ENCODE results near the gene LRMDA. TPM values are rescaled to one million over a fixed set of nuclear protein-coding genes. Genes with fewer than 3 reads are reported as not detected.

The LRMDA gene
- total and polyA plus RNA-seq, 2 donors from 2014 or later, result 23.2 to 48.6 TPM

DNA sequence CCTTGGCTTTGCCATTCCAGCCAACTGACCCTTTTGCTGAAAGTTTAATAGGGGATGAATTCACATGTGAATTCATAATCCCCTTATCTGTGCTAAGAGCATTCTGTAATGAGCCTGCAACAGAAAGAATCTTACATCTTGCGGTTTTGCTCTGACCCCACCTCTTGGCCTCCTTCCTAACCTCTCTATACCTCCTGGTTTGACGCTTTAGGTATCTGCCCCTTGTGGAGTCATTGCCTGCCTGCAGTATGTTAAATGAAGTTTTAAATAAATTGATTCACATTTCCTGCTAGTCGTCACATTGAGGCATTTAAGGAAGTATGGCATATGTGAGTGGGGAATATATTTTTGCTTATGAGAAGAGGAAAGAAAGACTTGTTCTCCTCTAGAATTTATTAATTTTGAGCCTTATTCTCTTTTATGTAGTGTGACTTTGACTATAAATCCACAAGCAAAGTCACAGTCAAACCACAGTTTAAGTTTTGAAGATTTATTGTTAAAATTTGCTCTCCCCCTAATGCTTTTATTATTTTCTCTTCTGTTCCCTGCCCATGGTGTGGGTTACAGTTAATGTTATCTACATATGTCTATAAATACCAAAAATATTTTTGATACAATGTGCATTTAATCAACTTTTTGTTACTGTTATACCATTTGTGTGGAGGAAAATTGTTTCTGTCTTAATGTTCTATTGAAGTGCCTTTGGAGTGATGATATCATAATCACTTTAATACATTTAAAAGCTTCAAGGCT is 60.9 kb downstream of the LRMDA start:
- FAIRE-seq, result no peak
- no peaks in the 10 kb centered on the region for H3K27me3 ChIP-seq (ENCODE audit: control insufficient read depth, insufficient read depth, low read length)
- intact Hi-C loops (cut with DNase I), result no loop called here

GRCh38 chr10:75493464-75493863 is 62.0 kb downstream of the LRMDA start:
- DNase-seq (no peak), FAIRE-seq (no peak)
- H3K27me3 ChIP-seq (ENCODE audit: control insufficient read depth, insufficient read depth, low read length), result no peaks in the 10 kb centered on the region
- no peaks in the 10 kb centered on the region for H3K4me1 ChIP-seq (ENCODE audit: control insufficient read depth in 2 of 3, insufficient read depth in 2 of 3, low read depth in 1 of 3, low read length in 3 of 3)
- intact Hi-C loops (cut with DNase I), result no loop called here
- H3K9me3 ChIP-seq (ENCODE audit: control insufficient read depth in 2 of 3, insufficient read depth in 1 of 3, low read length in 3 of 3), result no peaks in the 10 kb centered on the region
- no peak for TF ChIP-seq CTCF (IDR thresholded peaks at IDR 0.05; ENCODE audit: borderline replicate concordance, extremely low read depth, insufficient read depth)
- peaks cover 0 to 2% (median 0%) of the 10 kb centered on the region in 3 donors for H3K36me3 ChIP-seq (ENCODE audit: control insufficient read depth in 2 of 3, insufficient read depth in 3 of 3, low read length in 3 of 3)
- H3K4me3 ChIP-seq (ENCODE audit: low read length in 3 of 3), result no peak overlapping the region
- H3K27ac ChIP-seq (ENCODE audit: low read depth in 2 of 2, low read length in 2 of 2), result no peak overlapping the region
- no peak overlapping the region for H3K9ac ChIP-seq (ENCODE audit: low read length in 3 of 3)

More for the DNA sequence above, 60.9 kb downstream of the LRMDA start:
- Histone ChIP-seq H3K9me3 (ENCODE audit: control insufficient read depth in 2 of 3, insufficient read depth in 1 of 3, low read length in 3 of 3) (no peaks in the 10 kb centered on the region), H3K9ac (ENCODE audit: low read length in 3 of 3) (no peak overlapping the region), H3K36me3 (ENCODE audit: control insufficient read depth in 2 of 3, insufficient read depth in 3 of 3, low read length in 3 of 3) (peaks cover 0 to 2% (median 0%) of the 10 kb centered on the region in 3 donors), H3K27ac (ENCODE audit: low read depth in 2 of 2, low read length in 2 of 2) (no peak overlapping the region), H3K4me3 (ENCODE audit: low read length in 3 of 3) (no peak overlapping the region), H3K4me1 (ENCODE audit: control insufficient read depth in 2 of 3, insufficient read depth in 2 of 3, low read depth in 1 of 3, low read length in 3 of 3) (no peaks in the 10 kb centered on the region)
- no peak for TF ChIP-seq CTCF (IDR thresholded peaks at IDR 0.05; ENCODE audit: borderline replicate concordance, extremely low read depth, insufficient read depth)
- DNase-seq, result no peak

GRCh38 chr10:75495434-75496190 is 64.2 kb downstream of the LRMDA start:
- Histone ChIP-seq H3K4me1 (ENCODE audit: control insufficient read depth in 2 of 3, insufficient read depth in 2 of 3, low read depth in 1 of 3, low read length in 3 of 3) (no peaks in the 10 kb centered on the region), H3K36me3 (ENCODE audit: control insufficient read depth in 2 of 3, insufficient read depth in 3 of 3, low read length in 3 of 3) (peaks cover 0 to 2% (median 0%) of the 10 kb centered on the region in 3 donors), H3K9ac (ENCODE audit: low read length in 3 of 3) (no peak overlapping the region), H3K9me3 (ENCODE audit: control insufficient read depth in 2 of 3, insufficient read depth in 1 of 3, low read length in 3 of 3) (no peaks in the 10 kb centered on the region), H3K4me3 (ENCODE audit: low read length in 3 of 3) (no peak overlapping the region), H3K27me3 (ENCODE audit: control insufficient read depth, insufficient read depth, low read length) (no peaks in the 10 kb centered on the region), H3K27ac (ENCODE audit: low read depth in 2 of 2, low read length in 2 of 2) (no peak overlapping the region)
- FAIRE-seq (no peak), DNase-seq (no peak)
- intact Hi-C loops (cut with DNase I), result no loop called here
- no peak for TF ChIP-seq CTCF (IDR thresholded peaks at IDR 0.05; ENCODE audit: borderline replicate concordance, extremely low read depth, insufficient read depth)
